H54 (cell line): ENCODE measurements around the gene RASGRP1.

Source experiments
- DNase-seq: peaks from one replicate; pipeline ENCODE4 v3.0.0; 2011; ENCODE audit warnings: low spot score, mixed read lengths; ENCODE audit not compliant: insufficient read length
- FAIRE-seq: peaks from 3 replicates; lab custom pipeline; 2011; peaks lifted over from hg19 to GRCh38; lab: Jason Lieb, UNC
- POLR2A ChIP-seq: IDR thresholded peaks from 2 replicates; pipeline ENCODE4 v1.6.1; 2011; ENCODE audit warnings: low read depth, mild to moderate bottlenecking, low read length

RASGRP1 gene

DNA sequence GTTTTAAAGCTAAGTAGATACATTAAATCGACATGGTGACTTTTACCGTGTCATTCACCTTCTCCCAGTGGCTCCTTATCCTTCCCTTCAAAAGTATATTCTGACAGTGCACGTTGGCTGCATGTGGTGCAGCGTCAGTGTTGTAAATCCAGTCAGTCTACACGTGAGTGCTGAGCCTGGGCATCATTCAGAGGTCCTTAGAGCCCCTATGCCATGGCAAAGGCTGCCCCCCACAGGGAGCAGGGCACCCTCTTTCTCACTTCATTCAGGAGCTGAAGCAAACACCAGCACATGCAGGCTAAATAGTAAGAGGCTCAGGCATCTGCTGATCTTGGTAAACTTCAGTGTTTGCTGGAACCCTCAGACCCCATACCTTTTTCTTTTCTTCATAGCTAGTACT, 43.3 kb downstream of the RASGRP1 start:
- no peak for DNase-seq
- no peak for FAIRE-seq
- no peak for TF ChIP-seq POLR2A

DNA sequence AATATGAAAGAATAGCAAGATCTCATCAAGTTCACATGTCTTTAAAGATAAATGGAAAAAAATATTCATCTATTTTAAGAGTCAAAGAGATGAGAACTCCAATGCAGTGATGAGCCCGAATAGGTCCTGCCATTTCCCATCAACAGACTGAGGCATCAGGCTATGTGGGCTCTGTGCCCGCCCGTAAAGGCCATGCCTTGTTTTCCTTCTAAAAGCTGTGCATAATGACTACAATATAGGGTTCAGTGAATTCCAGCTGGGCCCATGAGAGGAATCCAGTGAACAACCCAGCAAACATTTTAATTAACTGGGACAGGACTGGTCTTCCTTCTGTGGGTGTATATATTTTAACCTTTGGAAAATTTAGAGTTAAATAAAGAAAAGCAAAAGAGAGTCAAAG, 44.6 kb downstream of the RASGRP1 start:
- FAIRE-seq: no peak
- DNase-seq: no peak
- TF ChIP-seq POLR2A: no peak

DNA sequence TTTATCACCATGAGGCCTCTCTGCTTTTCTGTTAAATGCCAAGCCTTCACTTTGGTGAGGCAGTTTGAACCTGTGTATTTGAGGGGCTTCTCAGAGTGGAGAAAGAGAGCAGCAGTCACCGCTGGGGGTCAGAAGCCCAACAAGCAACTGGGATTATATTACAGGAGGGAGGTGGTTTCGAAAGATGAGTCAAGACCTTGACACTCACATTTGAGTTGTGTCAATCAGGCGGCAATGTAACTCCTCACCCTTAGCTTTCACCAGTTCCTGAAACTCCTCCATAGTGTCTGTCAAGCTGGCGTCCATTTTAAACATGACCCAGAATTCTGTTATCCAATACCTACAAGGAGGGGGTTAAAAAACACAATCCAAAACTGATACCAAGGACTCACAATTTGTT, 46.5 kb downstream of the RASGRP1 start:
- FAIRE-seq (no peak), DNase-seq (no peak)
- no peak for TF ChIP-seq POLR2A

DNA sequence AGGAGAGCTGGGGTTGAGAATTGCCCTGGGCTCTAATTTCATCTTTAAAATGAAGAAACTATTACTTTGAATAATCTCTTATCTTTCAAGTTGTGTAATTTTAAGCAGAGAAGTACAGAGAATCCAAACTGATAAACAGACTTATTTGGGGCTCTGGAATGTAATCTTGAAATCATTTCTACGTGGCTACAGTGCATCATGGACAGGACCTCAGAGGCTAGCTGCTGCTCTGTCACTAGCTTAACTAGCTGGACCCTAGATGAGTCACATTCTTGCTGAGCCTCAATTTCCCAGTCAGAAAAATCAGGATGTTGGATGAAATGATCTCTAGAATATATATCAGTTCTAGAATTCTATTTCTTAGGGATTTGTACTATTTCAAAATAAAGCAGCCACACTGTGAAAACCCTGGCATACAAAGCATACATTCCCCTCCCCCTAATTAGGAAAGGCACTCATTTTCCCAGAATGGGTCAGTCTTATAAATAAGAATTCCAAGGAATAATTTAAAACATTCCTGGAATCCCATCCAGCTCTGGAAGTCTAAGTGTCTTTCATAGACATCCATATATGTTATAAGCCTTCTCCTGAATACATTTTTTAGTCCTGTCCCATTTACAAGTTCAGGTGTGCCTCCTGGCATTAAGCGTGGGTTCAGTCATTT, 47.2 kb downstream of the RASGRP1 start:
- DNase-seq (no peak), FAIRE-seq (no peak)
- no peak for TF ChIP-seq POLR2A

DNA sequence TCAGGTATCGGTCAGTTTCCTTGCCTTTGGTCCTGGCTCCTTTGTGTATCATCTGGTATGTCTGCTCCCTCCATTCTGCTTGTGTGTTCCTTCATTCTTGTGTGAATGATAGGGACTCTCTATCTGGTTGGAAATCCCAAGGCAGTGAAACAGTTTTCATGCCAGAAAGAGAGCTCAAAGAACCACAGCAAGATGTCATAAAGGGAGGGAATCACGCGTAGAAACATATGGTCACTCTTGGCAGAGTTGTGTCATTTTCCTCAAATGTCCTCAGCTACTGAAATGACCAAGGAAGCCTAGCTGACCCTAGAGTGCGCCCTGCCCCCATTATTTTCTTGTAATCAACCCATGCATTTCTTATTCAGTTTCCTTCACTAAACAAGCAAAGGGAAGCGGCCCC, 48.0 kb downstream of the RASGRP1 start:
- FAIRE-seq (no peak), DNase-seq (no peak)
- no peak for TF ChIP-seq POLR2A

DNA sequence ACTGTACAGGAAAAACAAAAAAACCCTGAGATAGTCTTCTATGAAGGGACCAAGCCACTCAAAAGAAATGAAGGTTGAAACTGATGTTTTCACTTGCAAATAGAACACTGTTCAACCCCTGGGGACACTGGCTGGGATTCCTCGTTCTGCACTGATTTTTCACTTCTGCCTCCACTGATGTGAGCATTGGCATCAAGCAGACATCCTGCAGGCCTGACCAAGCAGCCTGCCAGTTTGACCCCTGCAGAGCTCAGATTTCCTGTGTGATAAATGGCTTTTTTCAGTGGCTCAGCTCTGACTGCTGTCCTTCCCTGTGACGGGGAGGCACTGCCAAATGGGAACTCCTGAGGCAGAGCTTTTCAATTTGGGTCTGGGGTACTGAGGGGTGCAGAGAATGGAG, 50.0 kb downstream of the RASGRP1 start:
- no peak for DNase-seq
- no peak for TF ChIP-seq POLR2A
- FAIRE-seq: no peak

DNA sequence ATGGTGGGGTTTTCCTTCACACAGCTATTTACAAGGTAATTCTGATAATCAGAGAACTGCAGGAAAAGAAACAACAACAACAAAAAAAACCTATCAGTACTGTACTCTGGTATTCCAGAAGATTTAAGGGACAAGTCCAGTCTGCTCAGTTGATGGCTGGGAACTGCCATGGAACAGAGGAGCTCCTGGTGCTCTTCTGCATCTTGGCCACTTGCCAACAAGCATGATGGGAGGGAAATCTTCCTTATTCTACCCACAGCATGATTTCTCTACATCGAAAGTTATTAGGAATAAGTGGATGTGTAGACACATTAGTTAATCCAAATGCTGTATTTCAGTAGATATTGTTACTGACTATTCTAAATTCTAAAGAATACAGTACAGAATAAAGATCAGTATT, 51.7 kb downstream of the RASGRP1 start:
- FAIRE-seq: no peak
- no peak for TF ChIP-seq POLR2A
- no peak for DNase-seq

DNA sequence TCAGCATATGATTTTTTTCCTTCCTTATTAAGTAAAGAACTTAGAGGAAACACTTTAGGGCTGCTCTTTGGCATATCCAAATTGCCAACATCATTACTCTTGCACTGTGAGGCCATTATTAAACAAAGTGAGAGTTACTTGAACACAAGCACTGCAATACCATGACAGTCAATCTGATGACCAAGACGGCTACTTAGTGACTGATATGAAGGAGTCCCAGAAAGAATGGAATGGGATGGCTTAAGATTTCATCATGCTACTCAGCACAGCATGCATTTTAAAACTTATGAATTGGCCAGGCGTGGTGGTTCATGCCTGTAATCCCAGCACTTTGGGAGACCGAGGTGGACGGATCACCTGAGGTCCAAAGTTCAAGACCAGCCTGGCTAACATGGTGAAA, 55.5 kb downstream of the RASGRP1 start:
- DNase-seq (no peak), FAIRE-seq (no peak)
- no peak for TF ChIP-seq POLR2A

DNA sequence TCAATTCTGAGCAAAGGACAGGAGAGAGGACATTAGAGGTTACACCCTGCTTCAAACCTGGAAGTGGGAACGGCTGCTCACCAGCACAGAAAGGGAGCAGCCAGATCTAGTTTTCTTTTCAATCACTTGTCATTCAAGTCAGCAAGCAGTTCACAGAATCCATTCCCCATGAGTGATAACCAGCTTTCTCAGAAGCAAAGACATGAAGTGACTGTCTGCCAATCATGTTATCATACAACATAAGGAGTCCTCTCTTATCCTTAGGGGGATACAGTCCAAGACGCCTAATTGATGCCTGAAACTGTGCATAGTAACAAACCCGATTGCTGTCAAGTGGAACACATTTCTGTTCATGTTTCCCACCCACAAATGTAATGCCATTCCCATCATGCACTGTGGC, 56.0 kb downstream of the RASGRP1 start:
- DNase-seq (no peak), FAIRE-seq (no peak)
- no peak for TF ChIP-seq POLR2A

DNA sequence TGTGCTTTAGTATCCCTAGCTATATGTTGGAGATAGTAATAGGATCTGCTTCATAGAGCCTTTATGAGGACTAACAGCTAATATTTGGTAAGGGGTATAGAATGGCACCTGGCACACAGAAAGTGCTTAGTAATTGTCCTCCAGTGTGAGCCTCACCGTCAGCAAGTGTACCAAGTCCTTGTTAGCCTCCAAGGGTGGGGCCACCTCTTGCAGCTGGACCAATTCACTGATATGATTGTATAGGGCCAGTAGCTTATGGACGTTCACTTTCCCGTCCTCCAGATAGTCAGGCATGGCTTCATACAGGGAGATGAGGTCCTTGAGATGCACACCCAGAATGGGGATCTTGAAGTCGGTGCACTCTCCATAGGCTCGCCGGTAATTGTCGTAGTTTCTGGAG, 57.0 kb downstream of the RASGRP1 start:
- FAIRE-seq (no peak), DNase-seq (no peak)
- no peak for TF ChIP-seq POLR2A

DNA sequence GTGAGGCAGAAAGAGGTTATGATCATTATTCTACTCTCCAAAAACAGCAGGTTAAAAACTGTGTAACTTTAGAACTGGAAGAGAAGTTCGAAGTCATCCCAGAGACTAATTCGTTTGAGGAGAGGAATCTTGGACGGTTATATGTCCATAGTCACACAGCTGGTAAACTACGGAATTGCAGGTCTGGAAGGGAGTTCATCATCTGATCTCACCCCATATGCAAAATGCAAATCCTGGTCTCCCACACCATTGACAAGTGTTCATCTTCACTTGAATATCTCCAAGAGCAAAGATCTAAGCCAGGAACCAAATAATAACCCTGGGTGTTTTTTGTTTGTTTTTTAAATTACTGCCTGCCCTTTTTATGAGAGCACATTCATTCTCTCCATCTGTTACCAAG, 57.6 kb downstream of the RASGRP1 start:
- no peak for TF ChIP-seq POLR2A
- DNase-seq (no peak), FAIRE-seq (no peak)

DNA sequence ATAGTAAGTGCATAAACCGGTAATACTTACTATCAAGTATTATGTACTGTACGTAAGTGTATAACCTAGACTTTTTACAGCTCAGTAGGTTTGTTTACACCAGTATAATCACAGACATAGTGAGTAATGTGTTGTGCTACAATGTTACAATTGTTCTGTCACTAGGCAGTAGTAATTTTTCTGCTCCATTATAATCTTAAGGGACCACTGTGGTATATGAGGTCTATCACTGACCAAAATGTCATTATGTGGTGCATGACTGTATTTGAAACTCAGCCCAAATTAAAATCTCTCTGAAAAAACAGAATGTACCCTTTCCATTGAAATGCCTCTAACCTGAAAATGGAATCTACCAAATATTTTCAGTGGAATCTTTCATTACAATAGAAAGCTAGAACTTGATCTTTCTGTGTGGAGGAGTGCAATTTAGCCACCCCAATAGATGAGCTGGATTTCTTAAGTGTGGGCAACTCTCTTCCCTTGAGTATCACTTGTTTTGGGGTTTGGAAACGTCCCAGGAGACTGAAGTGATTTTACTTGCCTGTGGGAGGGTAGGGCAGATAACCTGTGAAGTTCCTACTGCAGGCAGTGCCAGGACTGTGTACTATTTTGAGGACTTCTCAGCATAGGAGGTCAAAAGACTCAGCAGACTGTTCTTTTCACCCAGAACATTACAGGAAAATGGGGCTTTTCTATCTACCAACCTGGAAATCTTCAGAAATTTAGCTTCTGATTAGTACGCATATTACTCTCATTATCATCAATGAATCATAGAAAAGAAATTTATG, 59.7 kb downstream of the RASGRP1 start:
- no peak for TF ChIP-seq POLR2A
- DNase-seq (no peak), FAIRE-seq (no peak)

DNA sequence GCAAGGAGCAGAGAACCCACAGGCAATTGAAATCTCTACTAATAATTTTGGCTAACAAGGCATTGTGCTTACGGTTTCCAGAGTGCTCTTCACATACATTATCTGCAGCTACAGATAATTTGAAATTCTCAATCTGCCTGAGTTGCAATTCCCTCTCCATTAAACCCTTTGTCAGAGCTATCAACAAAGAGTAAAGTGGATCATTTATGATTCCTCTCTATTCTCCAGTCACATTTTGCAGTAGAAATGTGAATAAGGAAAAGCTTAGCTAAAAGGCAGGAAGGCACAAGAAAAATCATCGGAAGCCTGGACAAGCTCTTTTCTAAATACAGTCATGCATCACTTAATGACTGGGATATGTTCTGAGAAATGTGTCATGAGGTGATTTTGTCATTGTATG, 61.1 kb downstream of the RASGRP1 start:
- no peak for TF ChIP-seq POLR2A
- FAIRE-seq (no peak), DNase-seq (no peak)

DNA sequence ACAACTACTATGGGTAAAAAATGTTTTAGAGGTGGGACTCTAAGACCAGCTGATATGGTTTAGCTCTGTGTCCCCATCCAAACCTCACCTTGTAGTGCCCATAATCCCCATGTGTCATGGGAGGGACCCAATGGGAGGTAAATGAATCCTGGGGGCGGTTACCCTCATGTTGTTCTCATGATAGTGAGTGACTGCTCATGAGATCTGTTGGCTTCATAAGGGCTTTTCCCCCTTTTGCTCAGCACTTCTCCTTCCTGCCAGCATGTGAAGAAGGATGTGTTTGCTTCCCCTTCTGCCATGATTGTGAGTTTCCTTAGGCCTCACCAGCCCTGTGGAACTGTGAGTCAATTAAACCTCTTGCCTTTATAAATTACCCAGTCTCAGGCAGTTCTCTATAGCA, 65.0 kb downstream of the RASGRP1 start:
- TF ChIP-seq POLR2A: no peak
- DNase-seq: no peak
- no peak for FAIRE-seq

DNA sequence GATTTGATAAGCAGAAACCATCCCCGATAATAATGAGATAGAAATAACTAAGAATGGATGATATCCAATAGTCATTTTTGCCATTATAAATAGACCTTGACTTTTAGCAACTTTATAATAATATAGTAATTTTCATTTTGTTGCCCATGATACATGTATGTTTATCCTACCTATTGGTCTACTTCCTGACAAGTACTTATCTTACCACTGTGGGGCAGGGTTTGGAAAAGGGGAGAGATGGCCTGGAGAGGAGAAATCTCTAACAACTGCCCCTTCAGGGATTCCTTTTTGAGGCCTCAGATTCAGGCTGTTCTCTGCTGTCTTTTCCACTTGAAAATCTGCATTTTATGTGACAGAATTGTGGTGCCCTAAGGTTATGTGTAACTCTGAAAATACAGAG, 68.5 kb downstream of the RASGRP1 start:
- DNase-seq (no peak), FAIRE-seq (no peak)
- TF ChIP-seq POLR2A: no peak
